Liver (tissue), 3 donors: ENCODE results near the gene RPS6KC1.

Experiments
- ATF3 ChIP-seq: IDR thresholded peaks from 2 replicates; pipeline ENCODE4 v1.6.1; 2016; ENCODE audit warnings: antibody characterized with exemption
- CTCF ChIP-seq: fragments of 150-350 bp; IDR thresholded peaks from 2 replicates; pipeline ENCODE4 v1.5.1; 2017; ENCODE audit warnings: improper control_type of control experiment, low read depth, low read length; ENCODE audit not compliant: missing input control
- JUND ChIP-seq, 2 donors: IDR thresholded peaks; 2 replicates each; pipeline ENCODE4 v1.6.1; 2016; ENCODE audit warnings: antibody characterized with exemption in 2 of 2
- MAX ChIP-seq: IDR thresholded peaks from 2 replicates; pipeline ENCODE4 v1.6.1; 2016; ENCODE audit warnings: antibody characterized with exemption
- RAD21 ChIP-seq, 2 donors: IDR thresholded peaks; 2 replicates each; pipeline ENCODE4 v1.6.1; 2016; ENCODE audit warnings: antibody characterized with exemption in 2 of 2, mild to moderate bottlenecking in 2 of 2
- YY1 ChIP-seq: IDR thresholded peaks from 2 replicates; pipeline ENCODE4 v1.6.1; 2016; ENCODE audit warnings: antibody characterized with exemption, mild to moderate bottlenecking
- donor health status: healthy.
- donor health status: healthy.

DNA sequence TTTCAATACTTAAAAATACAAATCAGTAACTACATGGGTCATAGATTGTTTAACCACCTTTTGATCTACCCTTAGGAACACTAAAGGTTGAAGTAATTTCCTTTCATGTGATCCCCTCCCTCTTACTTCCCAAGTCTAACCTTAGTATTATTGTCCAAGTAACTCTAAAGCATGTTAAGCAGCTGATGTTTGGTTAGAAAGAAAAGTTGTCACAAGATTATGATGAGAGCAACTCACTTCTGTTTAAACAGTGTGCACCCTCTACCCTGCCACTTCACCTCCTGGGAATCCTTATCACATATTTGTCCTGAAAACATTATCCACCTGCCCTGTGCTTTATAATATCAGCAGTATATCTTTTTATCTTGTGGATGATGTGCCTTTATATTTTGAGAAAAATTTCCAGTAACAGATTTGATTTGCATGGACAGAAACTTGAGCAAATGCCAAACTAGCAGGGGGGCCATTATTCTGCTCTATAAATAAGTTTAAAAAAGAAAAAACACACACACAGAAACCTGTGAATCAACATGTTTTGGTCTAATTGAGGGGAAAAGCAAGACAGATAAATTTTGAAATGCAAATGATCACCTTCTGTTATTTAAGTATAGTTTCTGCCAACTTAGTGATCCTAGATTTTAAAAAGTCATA lies 194.3 kb downstream of the RPS6KC1 start:
- no peak for TF ChIP-seq RAD21 (IDR thresholded peaks at IDR 0.05)
- TF ChIP-seq JUND (IDR thresholded peaks at IDR 0.05): no peak
- TF ChIP-seq CTCF: no peak
- no peak for TF ChIP-seq ATF3
- no peak for TF ChIP-seq YY1
- no peak for TF ChIP-seq MAX
